ENCODE results near the gene UNK. TPM values are rescaled to one million over a fixed set of nuclear protein-coding genes. Genes with fewer than 3 reads are reported as not detected.
A peak's percentile ranks its signal among the peaks of the same experiment; 100 is the strongest.

The UNK gene
- total and polyA plus RNA-seq, 9 of the 15 experiments (the other 6 are each of a cell fraction or from before 2014, with no cell fraction given), result 12.8 to 38.6 (median 24.8) TPM

GRCh38 chr17:75848523-75849278 is 64.1 kb downstream of the UNK start (continued):
- TF ChIP-seq CTCF (IDR thresholded peaks at IDR 0.05 in 2 of 3, conservative IDR thresholded peaks at IDR 0.05 in 1 of 3; ENCODE audit: insufficient read depth in 2 of 3, low read depth in 1 of 3, low read length in 3 of 3) (peak; percentile 78 to 90 (median 81)), BHLHE40 (IDR thresholded peaks at IDR 0.05; ENCODE audit: low read length) (no peak), SREBF2 (CRISPR knock-in tag; IDR thresholded peaks at IDR 0.05) (no peak), ETV6 (IDR thresholded peaks at IDR 0.05; ENCODE audit: borderline replicate concordance in 1 of 2, low read depth in 2 of 2, low read length in 1 of 2) (no peak), ETV6 (CRISPR knock-in tag; IDR thresholded peaks at IDR 0.05; ENCODE audit: borderline replicate concordance) (no peak), MED1 (CRISPR knock-in tag; IDR thresholded peaks at IDR 0.05; ENCODE audit: borderline replicate concordance) (no peak), RFX5 (IDR thresholded peaks at IDR 0.05; ENCODE audit: low read depth, low read length) (no peak), PHTF2 (CRISPR knock-in tag; IDR thresholded peaks at IDR 0.05) (no peak), ZSCAN32 (CRISPR knock-in tag; IDR thresholded peaks at IDR 0.05) (no peak), ZNF23 (CRISPR knock-in tag; IDR thresholded peaks at IDR 0.05) (no peak), HMGN3 (IDR thresholded peaks at IDR 0.05; ENCODE audit: borderline replicate concordance, extremely low read depth, insufficient read length, low read depth, low read length) (no peak), SMARCE1 (IDR thresholded peaks at IDR 0.05) (no peak), CBFB (CRISPR knock-in tag; IDR thresholded peaks at IDR 0.05) (no peak), NFATC3 (IDR thresholded peaks at IDR 0.05) (no peak), ZEB2 (IDR thresholded peaks at IDR 0.05) (peak; percentile 60; the same call in 1 of the 2 replicates), NFE2L1 (tag; IDR thresholded peaks at IDR 0.05; ENCODE audit: borderline replicate concordance, low read depth) (no peak), ZNF668 (CRISPR knock-in tag; IDR thresholded peaks at IDR 0.05) (no peak), ZBTB33 (CRISPR knock-in tag; IDR thresholded peaks at IDR 0.05) (no peak), ZNF507 (tag; conservative IDR thresholded peaks at IDR 0.05) (no peak), ETV1 (tag; conservative IDR thresholded peaks at IDR 0.05; ENCODE audit: low read depth) (0 out of 2 replicates have a peak, but pooled peaks have one; percentile 12), IRF2 (CRISPR knock-in tag; IDR thresholded peaks at IDR 0.05) (no peak), HDAC8 (tag; IDR thresholded peaks at IDR 0.05) (no peak), L3MBTL2 (IDR thresholded peaks at IDR 0.05) (no peak), ATF4 (CRISPR knock-in tag; IDR thresholded peaks at IDR 0.05) (no peak), PTBP1 (IDR thresholded peaks at IDR 0.05; ENCODE audit: low read depth, low read length) (no peak), MAFG (tag; conservative IDR thresholded peaks at IDR 0.05) (no peak), HLTF (IDR thresholded peaks at IDR 0.05) (no peak)
